Ovary (tissue), 9 donors: ENCODE data around the gene FBXW7. TPM values are rescaled to one million over a fixed set of nuclear protein-coding genes. Genes with fewer than 3 reads are reported as not detected.

Experiments used
- DNase-seq, 5 donors: peaks; one replicate each; pipeline ENCODE4 v3.0.0-alpha.2; 2019 to 2020
- H3K27ac ChIP-seq, 2 donors: fragments of 200-600 bp; one replicate each; pipeline versions ENCODE4 v1.5.1 to v1.8.0; 2019 to 2022
- H3K27me3 ChIP-seq: fragments of 200-600 bp; one replicate; pipeline ENCODE4 v1.8.0; 2022
- H3K36me3 ChIP-seq: fragments of 200-600 bp; sonication (generic); one replicate; pipeline ENCODE4 v1.5.1; 2019
- H3K4me1 ChIP-seq: one replicate; pipeline ENCODE4 v1.8.1; 2013; ENCODE audit warnings: mild to moderate bottlenecking, moderate library complexity; ENCODE audit not compliant: insufficient read depth
- H3K4me3 ChIP-seq: fragments of 200-600 bp; sonication (generic); one replicate; pipeline ENCODE4 v1.5.1; 2017
- H3K9me3 ChIP-seq, 2 donors: fragments of 200-600 bp in 1 of 2; sonication (generic) in 1 of 2; one replicate each; pipeline versions ENCODE4 v1.5.1 to v1.8.1; 2013 to 2019; ENCODE audit warnings: mild to moderate bottlenecking in 1 of 2, moderate library complexity in 1 of 2
- CTCF ChIP-seq, 3 donors: fragments of 450-650 bp in 2 of 3; fragments of 200-600 bp in 1 of 3; IDR thresholded peaks; one replicate each; pipeline versions ENCODE4 v1.5.1 to v1.8.0; 2016 to 2022; ENCODE audit warnings: antibody characterized with exemption in 3 of 3, mild to moderate bottlenecking in 1 of 3
- EP300 ChIP-seq: sonication (generic); formaldehyde crosslinking; IDR thresholded peaks from one replicate; pipeline ENCODE4 v1.6.1; 2017; ENCODE audit warnings: antibody characterized with exemption
- POLR2A ChIP-seq: fragments of 450-650 bp; IDR thresholded peaks from one replicate; pipeline ENCODE4 v1.6.1; 2017; ENCODE audit warnings: antibody characterized with exemption, mild to moderate bottlenecking, moderate library complexity
- WGBS, 3 donors: extraction: QIAGEN DNeasy Blood & Tissue Kit in 1 of 3; methylation state at CpG; one replicate each; pipeline versions ENCODE4 v1.1.5 to v1.1.7; 2013 to 2017; 5-methylcytosine and 5-hydroxymethylcytosine counted together
- intact Hi-C, 4 donors: fragments of 100-400 bp; cut with DNase I; formaldehyde crosslinking; loops; one replicate each; pipeline versions ENCODE4 v1.11.0 to v1.15.1; 2022 to 2023
- polyA plus RNA-seq, 2 donors: library from polyadenylated mRNA; stranded (reverse); fragments of 200-250 nt in 1 of 2; fragments of 350-450 nt in 1 of 2; fragmentation: Illumina TruSeq in 1 of 2; extraction: RNeasy Lipid Tissue Mini Kit (QIAGEN cat#74804) in 1 of 2; gene quantifications; one replicate each; pipeline ENCODE4 v1.2.3, GENCODE V29; 2013 to 2014
- total RNA-seq, 7 donors: library from RNA; depleted of rRNA in 2 of 7; stranded (reverse); fragments of >200 nt in 2 of 7; fragmentation: NEBNext Ultra II Directional in 3 of 7; extraction: Animal tissue kit (Norgen Biotek cat#: 25700) in 3 of 7; gene quantifications; one replicate each; pipeline versions ENCODE4 v1.1.0 to v1.2.4, GENCODE V29; 2016 to 2023
- donor health status: DM: no; HTN: no; CAD: no; lungs with moderate emphysema.
- donor health status: DM: no; HTN: no; CAD: no.
- donor health status: Bipolar disorder and iron deficiency.
- donor health status: DM: yes; HTN: yes; CAD: no.
- donor health status: DM: no; HTN: no; CAD: no.
- donor health status: DM: yes; HTN: yes; CAD: no.

FBXW7 gene
- total and polyA plus RNA-seq, 9 donors, result 9.1 to 66.8 (median 42.9) TPM

- intact Hi-C loops, result no loop called here
- Histone ChIP-seq H3K36me3 (no peaks in the 10 kb centered on the region), H3K27me3 (no peaks in the 10 kb centered on the region), H3K27ac (no peak overlapping the region), H3K4me1 (no peaks in the 10 kb centered on the region), H3K9me3 (no peaks in the 10 kb centered on the region), H3K4me3 (no peak overlapping the region)
- WGBS, 3 donors, result 99 to 100% (median 100%) methylated on average over 2 of the region's 2 CpGs
- no peak for TF ChIP-seq POLR2A
- no peak for TF ChIP-seq EP300
- no peak for TF ChIP-seq CTCF (IDR thresholded peaks at IDR 0.05)
- DNase-seq, result no peak
These were observed 55.0 kb downstream of the FBXW7 start for GRCh38 chr4:152480901-152481300.

GRCh38 chr4:152480326-152480725, 55.6 kb downstream of the FBXW7 start:
- DNase-seq, result no peak
- Histone ChIP-seq H3K27me3 (no peaks in the 10 kb centered on the region), H3K9me3 (no peaks in the 10 kb centered on the region), H3K27ac (no peak overlapping the region), H3K36me3 (no peaks in the 10 kb centered on the region), H3K4me1 (no peaks in the 10 kb centered on the region), H3K4me3 (no peak overlapping the region)
- TF ChIP-seq EP300, result no peak
- no peak for TF ChIP-seq CTCF (IDR thresholded peaks at IDR 0.05)
- no peak for TF ChIP-seq POLR2A
- intact Hi-C loops, result no loop called here

- Histone ChIP-seq H3K9me3 (no peaks in the 10 kb centered on the region), H3K36me3 (no peaks in the 10 kb centered on the region), H3K27ac (no peak overlapping the region), H3K4me1 (no peaks in the 10 kb centered on the region), H3K4me3 (no peak overlapping the region), H3K27me3 (no peaks in the 10 kb centered on the region)
- WGBS, 3 donors, result 92 to 96% (median 93%) methylated on average over 5 of the region's 5 CpGs
- TF ChIP-seq EP300 (no peak), CTCF (IDR thresholded peaks at IDR 0.05) (no peak), POLR2A (no peak)
- intact Hi-C loops, result no loop called here
- no peak for DNase-seq
These were observed 56.4 kb downstream of the FBXW7 start for GRCh38 chr4:152479428-152480026.

- no peak for TF ChIP-seq EP300
- no peak for TF ChIP-seq CTCF (IDR thresholded peaks at IDR 0.05)
- TF ChIP-seq POLR2A, result no peak
- no peak for DNase-seq
- WGBS, 3 donors, result 80 to 83% (median 82%) methylated on average over 3 of the region's 3 CpGs
- H3K27me3 ChIP-seq, result no peaks in the 10 kb centered on the region
- no peaks in the 10 kb centered on the region for H3K4me1 ChIP-seq
- H3K27ac ChIP-seq, result no peak overlapping the region
- H3K4me3 ChIP-seq, result no peak overlapping the region
- no peaks in the 10 kb centered on the region for H3K9me3 ChIP-seq
- intact Hi-C loops, result no loop called here
- no peaks in the 10 kb centered on the region for H3K36me3 ChIP-seq
These were observed 57.2 kb downstream of the FBXW7 start for GRCh38 chr4:152478461-152479237.
